Spleen (tissue), 11 donors: ENCODE results near the gene STKLD1. TPM values are rescaled to one million over a fixed set of nuclear protein-coding genes. Genes with fewer than 3 reads are reported as not detected.

Source experiments
- DNase-seq: peaks from one replicate; pipeline ENCODE4 v3.0.0-alpha.2; 2020
- H3K27ac ChIP-seq, 8 donors: fragments of 200-600 bp; sonication (generic) in 7 of 8; 1 replicate in 4 of 8; 2 replicates in 4 of 8; pipeline versions ENCODE4 v1.5.0 to v1.8.0; 2016 to 2021; ENCODE audit warnings: inconsistent platforms in 4 of 8, mild to moderate bottlenecking in 4 of 8, moderate library complexity in 1 of 8
- H3K27me3 ChIP-seq, 7 donors: fragments of 200-600 bp; sonication (generic) in 6 of 7; replicated peaks in 1 of 7; 1 replicate in 4 of 7; 2 replicates in 3 of 7; pipeline versions ENCODE4 v1.5.0 to v1.8.0; 2016 to 2021; ENCODE audit warnings: inconsistent platforms in 3 of 7, mild to moderate bottlenecking in 1 of 7
- H3K36me3 ChIP-seq, 6 donors: fragments of 200-600 bp; sonication (generic) in 5 of 6; 1 replicate in 4 of 6; 2 replicates in 2 of 6; pipeline versions ENCODE4 v1.5.0 to v1.8.0; 2016 to 2021; ENCODE audit warnings: inconsistent platforms in 2 of 6
- H3K4me1 ChIP-seq, 6 donors: fragments of 200-600 bp; sonication (generic) in 5 of 6; 1 replicate in 3 of 6; 2 replicates in 3 of 6; pipeline versions ENCODE4 v1.5.0 to v1.8.0; 2016 to 2021; ENCODE audit warnings: inconsistent platforms in 3 of 6
- H3K4me3 ChIP-seq, 8 donors: fragments of 200-600 bp; sonication (generic) in 7 of 8; 1 replicate in 4 of 8; 2 replicates in 4 of 8; pipeline versions ENCODE4 v1.5.0 to v1.8.0; 2016 to 2021; ENCODE audit warnings: inconsistent platforms in 4 of 8, mild to moderate bottlenecking in 4 of 8, moderate library complexity in 2 of 8
- H3K9me3 ChIP-seq, 8 donors: fragments of 200-600 bp; sonication (generic) in 7 of 8; 1 replicate in 4 of 8; 2 replicates in 4 of 8; pipeline versions ENCODE4 v1.5.0 to v1.8.0; 2016 to 2021; ENCODE audit warnings: inconsistent platforms in 4 of 8
- CTCF ChIP-seq, 11 experiments: fragments of 200-600 bp in 7 of 11; fragments of 450-650 bp in 4 of 11; sonication (generic) in 4 of 11; IDR thresholded peaks in 8 of 11; conservative IDR thresholded peaks in 3 of 11; 1 replicate in 7 of 11; 2 replicates in 4 of 11; pipeline versions ENCODE4 v1.4.0 to v1.8.0; 2016 to 2021; ENCODE audit warnings: antibody characterized with exemption in 11 of 11, inconsistent platforms in 4 of 11, mild to moderate bottlenecking in 1 of 11
- POLR2A ChIP-seq, 3 donors: fragments of 450-650 bp; IDR thresholded peaks; one replicate each; pipeline ENCODE4 v1.5.1; 2017; ENCODE audit warnings: antibody characterized with exemption in 3 of 3, mild to moderate bottlenecking in 1 of 3
- POLR2AphosphoS5 ChIP-seq, 3 donors: sonication (generic); formaldehyde crosslinking; IDR thresholded peaks; one replicate each; pipeline ENCODE4 v1.5.1; 2017; ENCODE audit warnings: antibody characterized with exemption in 3 of 3
- WGBS, 5 donors: extraction: QIAGEN DNeasy Blood & Tissue Kit in 3 of 5; methylation state at CpG; one replicate each; pipeline versions ENCODE4 v1.1.5 to v1.1.7; 2013 to 2018; 5-methylcytosine and 5-hydroxymethylcytosine counted together
- intact Hi-C: fragments of 100-400 bp; cut with DNase I; formaldehyde crosslinking; loops from one replicate; pipeline ENCODE4 v1.15.0; 2023; ENCODE audit warnings: low total_unique reads
- polyA plus RNA-seq, 3 donors: library from polyadenylated mRNA; stranded (reverse); fragments of 200-250 nt; gene quantifications; one replicate each; pipeline ENCODE4 v1.2.1, GENCODE V29; 2013
- total RNA-seq, 7 donors: library from RNA; depleted of rRNA in 3 of 7; stranded (reverse); fragments of >200 nt in 3 of 7; fragmentation: NEBNext Ultra II Directional in 4 of 7; extraction: Animal tissue kit (Norgen Biotek cat#: 25700) in 4 of 7; gene quantifications; one replicate each; pipeline versions ENCODE4 v1.1.0 to v1.2.1, GENCODE V29; 2016 to 2021
- donor health status: healthy with polysubstance abuse.
- donor health status: DM: no; HTN: no; CAD: no; lungs with moderate emphysema.
- donor health status: DM: no; HTN: no; CAD: no.
- donor health status: Bipolar disorder and iron deficiency.
- donor health status: healthy.
- donor health status: DM: no; HTN: no; CAD: no.
- donor health status: DM: yes; HTN: yes; CAD: no.

The STKLD1 gene
- total and polyA plus RNA-seq, 10 donors, result 0.29 to 1.5 (median 0.95) TPM; not detected in 2

DNA sequence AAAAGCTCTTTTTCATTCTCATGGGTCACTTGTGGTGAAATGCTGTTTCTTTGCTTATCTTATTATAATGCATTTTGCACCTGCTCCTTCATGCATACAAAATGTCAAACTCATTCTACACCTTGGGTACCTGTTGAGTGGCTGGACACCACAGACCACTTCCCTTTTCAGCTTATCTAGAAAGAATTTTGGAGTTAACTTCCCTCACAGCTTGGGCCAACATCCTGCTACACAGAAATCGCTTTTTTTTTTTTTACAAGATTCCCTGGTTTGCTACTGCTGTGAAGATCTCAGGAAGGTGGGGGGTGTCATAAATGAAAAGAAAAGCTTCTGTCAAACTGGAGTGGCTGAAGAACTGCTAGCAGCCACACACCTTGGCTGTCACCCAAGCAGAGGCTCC lies 39.0 kb downstream of the STKLD1 start:
- Histone ChIP-seq H3K9me3 (no peaks in the 10 kb centered on the region), H3K36me3 (peaks cover 0 to 61% (median 50%) of the 10 kb centered on the region in 6 donors), H3K4me3 (no peak overlapping the region), H3K27ac (no peak overlapping the region), H3K27me3 (no peaks in the 10 kb centered on the region), H3K4me1 (peaks cover 13 to 62% (median 45%) of the 10 kb centered on the region in 6 donors)
- 27 to 49% (median 44%) methylated on average over 1 of the region's 1 CpG for WGBS, 5 donors
- intact Hi-C loops, result no loop called here
- no peak for DNase-seq
- TF ChIP-seq CTCF (IDR thresholded peaks at IDR 0.05 in 8 of 11, conservative IDR thresholded peaks at IDR 0.05 in 3 of 11), result no peak
- TF ChIP-seq POLR2AphosphoS5 (IDR thresholded peaks at IDR 0.05), result no peak
- no peak for TF ChIP-seq POLR2A (IDR thresholded peaks at IDR 0.05)

- H3K9me3 ChIP-seq, result no peaks in the 10 kb centered on the region
- peak in 1 of 11 experiments; percentile 9 for TF ChIP-seq CTCF (IDR thresholded peaks at IDR 0.05 in 8 of 11, conservative IDR thresholded peaks at IDR 0.05 in 3 of 11)
- TF ChIP-seq POLR2A (IDR thresholded peaks at IDR 0.05), result peak in 1 of 3 donors; percentile 76
- peak; percentile 81 to 92 (median 86) for TF ChIP-seq POLR2AphosphoS5 (IDR thresholded peaks at IDR 0.05)
- H3K4me1 ChIP-seq, result peaks cover 13 to 77% (median 49%) of the 10 kb centered on the region in 6 donors
- peaks cover 0 to 35% (median 24%) of the 10 kb centered on the region in 6 donors for H3K36me3 ChIP-seq
- 0 to 3% (median 2%) methylated on average over 49 to 75 of the region's 75 CpGs for WGBS, 5 donors
- H3K27me3 ChIP-seq, result no peaks in the 10 kb centered on the region
- H3K27ac ChIP-seq, result peak within 1 kb of the TSS; percentile 84 to 93 (median 88)
- DNase-seq, result peak; percentile 95
- intact Hi-C loops, result no loop called here
- H3K4me3 ChIP-seq, result peak within 1 kb of the TSS; percentile 73 to 97 (median 89)
Measured at GRCh38 chr9:133417541-133418461, 41.6 kb downstream of the STKLD1 start, which contains the start of gene REXO4. Gene REXO4 (minus strand): TSS chr9:133418010. CDS start chr9:133417844, 166 bp downstream.

- Histone ChIP-seq H3K4me1 (peaks cover 13 to 71% (median 46%) of the 10 kb centered on the region in 6 donors), H3K9me3 (no peaks in the 10 kb centered on the region), H3K27ac (no peak overlapping the region), H3K4me3 (peak overlapping the region in 1 of 8 donors; percentile 87), H3K36me3 (peaks cover 0 to 23% (median 12%) of the 10 kb centered on the region in 6 donors), H3K27me3 (no peaks in the 10 kb centered on the region)
- no peak for DNase-seq
- intact Hi-C loops, result no loop called here
- TF ChIP-seq POLR2AphosphoS5 (IDR thresholded peaks at IDR 0.05) (no peak), CTCF (IDR thresholded peaks at IDR 0.05 in 8 of 11, conservative IDR thresholded peaks at IDR 0.05 in 3 of 11) (no peak), POLR2A (IDR thresholded peaks at IDR 0.05) (no peak)
- WGBS, 5 donors, result 80 to 89% (median 86%) methylated on average over 13 of the region's 13 CpGs
Measured at GRCh38 chr9:133419005-133419404, 42.8 kb downstream of the STKLD1 start.

GRCh38 chr9:133420392-133420827 lies 44.2 kb downstream of the STKLD1 start:
- Histone ChIP-seq H3K27me3 (peaks cover 0 to 11% (median 0%) of the 10 kb centered on the region in 7 donors), H3K36me3 (peaks cover 0 to 9% (median under 1%) of the 10 kb centered on the region in 6 donors), H3K4me3 (no peak overlapping the region), H3K9me3 (no peaks in the 10 kb centered on the region), H3K27ac (peak overlapping the region in 6 of 8 donors; percentile 22 to 72 (median 44)), H3K4me1 (peaks cover 13 to 57% (median 37%) of the 10 kb centered on the region in 6 donors)
- TF ChIP-seq POLR2A (IDR thresholded peaks at IDR 0.05) (no peak), CTCF (IDR thresholded peaks at IDR 0.05 in 8 of 11, conservative IDR thresholded peaks at IDR 0.05 in 3 of 11) (no peak), POLR2AphosphoS5 (IDR thresholded peaks at IDR 0.05) (no peak)
- DNase-seq, result no peak
- intact Hi-C loops, result no loop called here
- WGBS, 5 donors, result 41 to 60% (median 44%) methylated on average over 5 of the region's 5 CpGs
